Measurements from ENCODE around the gene ADGRA3.
"Not testable (repeated sequence)": the region's sequence is repeated elsewhere in the genome, so short reads cannot be mapped to it uniquely, and the experiment has no call there.

ADGRA3 gene

GRCh38 chr4:22434895-22435294 is 81.0 kb downstream of the ADGRA3 start:
- DNase-seq = no peak

GRCh38 chr4:22430626-22431025 is 85.2 kb downstream of the ADGRA3 start:
- no peak for DNase-seq

GRCh38 chr4:22428441-22428840 is 87.4 kb downstream of the ADGRA3 start:
- DNase-seq = no peak

- DNase-seq = no peak
Observed at GRCh38 chr4:22427675-22428074, 88.2 kb downstream of the ADGRA3 start.

- no peak for DNase-seq
Observed at GRCh38 chr4:22420291-22420690, 95.6 kb downstream of the ADGRA3 start.

- DNase-seq = no peak
Observed at GRCh38 chr4:22417408-22417807, 98.5 kb downstream of the ADGRA3 start.

- no peak for DNase-seq
Observed at GRCh38 chr4:22416403-22416802, 99.5 kb downstream of the ADGRA3 start.

GRCh38 chr4:22414833-22415232 is 101.0 kb downstream of the ADGRA3 start:
- DNase-seq = no peak

- DNase-seq = no peak
Observed at GRCh38 chr4:22413471-22413870, 102.4 kb downstream of the ADGRA3 start.

GRCh38 chr4:22412013-22412412 is 103.9 kb downstream of the ADGRA3 start:
- no peak for DNase-seq

- DNase-seq = no peak
Observed at GRCh38 chr4:22410645-22411247, 105.1 kb downstream of the ADGRA3 start.

GRCh38 chr4:22408474-22408873 is 107.4 kb downstream of the ADGRA3 start:
- DNase-seq = no peak

GRCh38 chr4:22407361-22407760 is 108.5 kb downstream of the ADGRA3 start:
- DNase-seq = no peak

- no peak for DNase-seq
Observed at GRCh38 chr4:22398671-22399070, 117.2 kb downstream of the ADGRA3 start.

- DNase-seq = no peak
Observed at GRCh38 chr4:22391551-22391950, 124.3 kb downstream of the ADGRA3 start.

GRCh38 chr4:22389240-22389870 is 126.5 kb downstream of the ADGRA3 start:
- no peak for DNase-seq

- DNase-seq = no peak
Observed at GRCh38 chr4:22385611-22386011, 130.3 kb downstream of the ADGRA3 start.

- no peak for DNase-seq
Observed at GRCh38 chr4:22384154-22384553, 131.7 kb downstream of the ADGRA3 start.

- DNase-seq = not testable (repeated sequence)
Observed at GRCh38 chr4:22382216-22382615, 133.7 kb downstream of the ADGRA3 start.

GRCh38 chr4:22372986-22373385 is 142.9 kb downstream of the ADGRA3 start:
- no peak for DNase-seq

GRCh38 chr4:22369901-22370562 is 145.8 kb downstream of the ADGRA3 start:
- no peak for DNase-seq

- no peak for DNase-seq
Observed at GRCh38 chr4:22363787-22364186, 152.1 kb downstream of the ADGRA3 start.

- no peak for DNase-seq
Observed at GRCh38 chr4:22363036-22363435, 152.8 kb downstream of the ADGRA3 start.

GRCh38 chr4:22356987-22357596 is 158.8 kb downstream of the ADGRA3 start:
- no peak for DNase-seq
